Stimulated activated CD4-positive, alpha-beta T cell treated with anti-CD3 and anti-CD28 coated beads, Interleukin-12 subunit alpha, Interleukin-12 subunit beta, amount 100 ng/mL, for 4 hours (primary cell): ENCODE measurements around the gene KCNK13.
"Not testable (repeated sequence)": the region's sequence is repeated elsewhere in the genome, so short reads cannot be mapped to it uniquely, and the experiment has no call there.

ENCODE experiments used
- DNase-seq: peaks from one replicate; pipeline ENCODE4 v3.0.0-alpha.2; 2020

KCNK13 gene

DNA sequence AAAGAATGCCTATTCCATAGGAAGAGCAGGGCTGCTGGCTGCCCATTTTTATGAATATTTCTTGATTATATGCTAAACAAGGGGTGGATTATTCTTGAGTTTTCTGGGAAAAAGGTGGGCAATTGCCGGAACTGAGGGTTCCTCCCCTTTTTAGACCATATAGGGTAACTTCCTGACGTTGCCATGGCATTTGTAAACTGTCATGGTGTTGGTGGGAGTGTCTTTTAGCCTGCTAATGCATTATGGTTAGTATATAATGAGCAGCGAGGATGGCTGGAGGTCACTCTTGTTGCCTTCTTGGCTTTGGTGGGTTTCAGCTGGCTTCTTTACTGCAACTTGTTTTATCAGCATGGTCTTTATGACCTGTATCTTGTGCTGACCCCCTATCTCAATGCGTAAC is 138.8 kb downstream of the KCNK13 start:
- not testable (repeated sequence) for DNase-seq

DNA sequence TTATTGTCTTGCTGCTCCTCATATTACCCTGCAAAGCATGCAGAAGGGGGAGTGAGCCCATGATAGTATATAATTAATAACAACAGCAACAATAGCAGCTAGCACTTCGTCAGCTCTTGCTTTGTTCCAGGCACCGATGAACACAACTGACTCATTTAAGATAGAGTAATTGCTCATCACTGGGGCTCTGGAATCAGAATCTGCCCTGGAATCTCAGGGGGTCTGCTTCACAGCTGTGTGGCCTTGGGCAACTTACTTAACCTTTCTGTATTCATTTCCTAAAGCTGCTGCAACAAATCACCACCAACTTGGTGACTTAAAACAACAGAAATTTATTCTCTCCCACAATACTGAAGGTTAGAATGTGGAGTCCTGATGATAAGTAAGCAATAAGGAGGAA is 139.6 kb downstream of the KCNK13 start:
- DNase-seq, result no peak

DNA sequence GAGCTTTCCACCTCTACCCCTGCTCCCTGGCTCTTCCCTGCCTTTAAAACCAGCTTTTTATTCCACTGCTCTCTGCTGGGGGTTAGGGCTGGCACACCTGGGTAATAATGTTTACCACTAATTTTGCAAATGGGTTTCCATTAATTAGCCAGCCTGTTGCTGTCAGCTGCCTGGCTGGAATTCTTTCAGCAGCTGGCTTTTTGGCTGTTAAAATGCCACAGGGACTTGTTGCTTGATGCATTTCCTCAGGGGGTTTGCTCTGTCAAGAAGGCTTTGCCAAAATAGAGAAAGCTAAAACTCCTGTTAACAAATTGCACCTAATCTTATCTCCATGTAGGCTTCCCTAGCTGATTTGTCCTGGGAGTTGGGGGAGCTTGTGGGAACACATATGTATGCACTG is 142.7 kb downstream of the KCNK13 start:
- DNase-seq, result no peak

DNA sequence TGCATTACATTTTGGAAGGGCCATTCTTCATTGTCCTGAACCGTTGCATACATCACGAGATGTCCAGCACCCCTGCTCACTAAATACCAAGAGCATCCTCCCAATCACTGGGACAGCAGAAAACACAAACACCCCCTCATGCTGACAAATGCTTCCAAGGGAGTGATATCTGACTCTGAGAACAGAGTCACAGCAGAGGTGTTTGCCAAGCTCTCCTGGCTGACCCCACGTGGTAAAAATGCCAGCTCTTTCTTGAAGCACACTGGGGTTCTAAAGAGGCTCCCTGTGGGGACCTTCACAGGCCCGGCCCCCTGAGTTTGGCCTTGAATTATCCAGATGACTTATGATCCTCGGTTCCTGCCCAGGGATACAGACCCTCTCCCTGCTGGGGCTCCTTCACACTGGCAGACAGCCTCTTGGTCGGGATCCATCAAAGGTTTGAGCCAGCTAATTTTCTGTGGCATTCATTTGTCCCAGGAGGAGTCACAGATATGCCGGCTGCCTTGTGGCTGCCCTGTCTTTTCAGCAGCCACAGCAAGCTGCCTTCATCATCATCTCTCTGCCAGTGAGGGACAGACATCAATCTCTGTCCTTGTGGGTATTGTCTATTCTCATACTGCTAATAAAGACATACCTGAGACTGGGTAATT is 151.4 kb downstream of the KCNK13 start:
- no peak for DNase-seq

DNA sequence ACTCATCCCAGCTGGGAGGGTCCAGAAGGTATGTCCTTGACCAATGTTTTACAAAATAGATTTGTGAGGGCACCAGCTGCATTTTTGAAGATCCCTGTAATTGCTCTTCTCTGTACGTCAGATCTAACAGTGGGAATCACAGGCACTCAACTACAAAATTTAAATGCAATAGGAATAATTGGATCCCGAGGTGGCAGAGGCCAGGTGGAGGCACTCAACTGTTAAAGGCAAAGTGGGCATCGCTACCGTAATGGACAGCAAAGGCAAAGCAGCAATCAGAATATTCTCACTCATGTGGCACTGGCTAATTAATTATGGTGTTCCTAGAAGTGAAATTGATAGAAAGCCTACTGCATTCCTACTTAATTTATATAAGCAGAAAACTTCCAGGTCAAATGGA is 166.7 kb downstream of the KCNK13 start:
- no peak for DNase-seq

DNA sequence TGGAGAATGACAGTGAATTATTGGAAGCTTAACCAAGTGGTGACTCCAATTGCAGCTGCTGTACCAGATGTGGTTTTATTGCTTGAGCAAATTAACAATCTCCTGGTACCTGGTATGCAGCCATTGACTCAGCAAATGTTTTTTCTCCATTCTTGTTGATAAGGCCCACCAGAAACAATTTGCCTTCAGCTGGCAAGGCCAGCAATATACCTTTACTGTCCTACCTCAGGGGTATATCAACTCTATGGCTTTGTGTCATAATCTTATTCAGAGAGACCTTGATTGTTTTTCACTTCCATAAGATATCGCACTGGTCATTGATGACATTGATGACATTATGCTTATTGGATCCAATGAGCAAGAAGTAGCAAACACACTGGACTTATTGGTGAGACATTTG is 168.1 kb downstream of the KCNK13 start:
- not testable (repeated sequence) for DNase-seq
